BE2C (cell line): ENCODE data around the gene NLGN1.

ENCODE experiments used
- DNase-seq: peaks from one replicate; pipeline ENCODE4 v3.0.0-alpha.2; 2020
- H3K27me3 ChIP-seq: fragments of 250-450 bp; sonication (Bioruptor Pico); 2 replicates; pipeline ENCODE4 v1.5.1; 2020; ENCODE audit warnings: mild to moderate bottlenecking
- H3K36me3 ChIP-seq: fragments of 250-450 bp; sonication (Bioruptor Pico); 2 replicates; pipeline ENCODE4 v1.5.1; 2020; ENCODE audit warnings: mild to moderate bottlenecking
- H3K4me1 ChIP-seq: fragments of 250-450 bp; sonication (Bioruptor Pico); 2 replicates; pipeline ENCODE4 v1.5.1; 2020
- H3K4me3 ChIP-seq: 2 replicates; pipeline ENCODE4 v1.5.1; 2011; ENCODE audit warnings: low read depth, low read length
- H3K9me3 ChIP-seq: fragments of 250-450 bp; sonication (Bioruptor Pico); 2 replicates; pipeline ENCODE4 v1.5.1; 2020
- CTCF ChIP-seq: IDR thresholded peaks from 2 replicates; pipeline ENCODE4 v1.5.1; 2012; ENCODE audit warnings: mild to moderate bottlenecking, low read depth, low read length

The NLGN1 gene

GRCh38 chr3:174315225-174315624 is 917.7 kb downstream of the NLGN1 start:
- no peaks in the 10 kb centered on the region for H3K36me3 ChIP-seq
- H3K4me1 ChIP-seq = no peaks in the 10 kb centered on the region
- no peaks in the 10 kb centered on the region for H3K27me3 ChIP-seq
- TF ChIP-seq CTCF = no peak
- no peak for DNase-seq
- no peaks in the 10 kb centered on the region for H3K9me3 ChIP-seq
- H3K4me3 ChIP-seq = no peak overlapping the region

- Histone ChIP-seq H3K36me3 (no peaks in the 10 kb centered on the region), H3K4me1 (no peaks in the 10 kb centered on the region), H3K27me3 (no peaks in the 10 kb centered on the region), H3K4me3 (no peak overlapping the region), H3K9me3 (no peaks in the 10 kb centered on the region)
- TF ChIP-seq CTCF = no peak
- no peak for DNase-seq
These were observed 919.5 kb downstream of the NLGN1 start for GRCh38 chr3:174317005-174317404.

- DNase-seq = no peak
- H3K4me1 ChIP-seq = no peaks in the 10 kb centered on the region
- no peak overlapping the region for H3K4me3 ChIP-seq
- no peaks in the 10 kb centered on the region for H3K9me3 ChIP-seq
- TF ChIP-seq CTCF = no peak
- H3K36me3 ChIP-seq = no peaks in the 10 kb centered on the region
- H3K27me3 ChIP-seq = no peaks in the 10 kb centered on the region
These were observed 920.6 kb downstream of the NLGN1 start for GRCh38 chr3:174318181-174318580.

GRCh38 chr3:174321548-174321947 is 924.0 kb downstream of the NLGN1 start:
- H3K36me3 ChIP-seq = no peaks in the 10 kb centered on the region
- no peaks in the 10 kb centered on the region for H3K4me1 ChIP-seq
- no peak overlapping the region for H3K4me3 ChIP-seq
- no peaks in the 10 kb centered on the region for H3K27me3 ChIP-seq
- no peak for TF ChIP-seq CTCF
- no peaks in the 10 kb centered on the region for H3K9me3 ChIP-seq
- no peak for DNase-seq

GRCh38 chr3:174322789-174323188 is 925.2 kb downstream of the NLGN1 start:
- Histone ChIP-seq H3K4me1 (no peaks in the 10 kb centered on the region), H3K36me3 (no peaks in the 10 kb centered on the region), H3K4me3 (no peak overlapping the region), H3K27me3 (no peaks in the 10 kb centered on the region), H3K9me3 (no peaks in the 10 kb centered on the region)
- no peak for DNase-seq
- TF ChIP-seq CTCF = no peak

GRCh38 chr3:174325171-174325570 is 927.6 kb downstream of the NLGN1 start:
- DNase-seq = no peak
- H3K9me3 ChIP-seq = no peaks in the 10 kb centered on the region
- no peaks in the 10 kb centered on the region for H3K4me1 ChIP-seq
- H3K36me3 ChIP-seq = no peaks in the 10 kb centered on the region
- no peaks in the 10 kb centered on the region for H3K27me3 ChIP-seq
- no peak overlapping the region for H3K4me3 ChIP-seq
- no peak for TF ChIP-seq CTCF
